SU-DHL-6 (cell line): ENCODE data around the gene CCDC137.

Experiments used
- CTCF ChIP-seq: fragments of 200-600 bp; sonication (generic); IDR thresholded peaks from one replicate; pipeline ENCODE4 v1.5.1; 2017; ENCODE audit warnings: antibody characterized with exemption, mild to moderate bottlenecking, low read length, moderate library complexity; ENCODE audit not compliant: insufficient read depth, poor library complexity, severe bottlenecking
- EZH2phosphoT487 ChIP-seq: fragments of 200-600 bp; sonication (generic), shearing (Covaris generic); conservative IDR thresholded peaks from 2 replicates; pipeline ENCODE4 v1.6.1; 2018; ENCODE audit warnings: mild to moderate bottlenecking, antibody characterized with exemption, low read length, moderate library complexity, mixed read lengths

DNA sequence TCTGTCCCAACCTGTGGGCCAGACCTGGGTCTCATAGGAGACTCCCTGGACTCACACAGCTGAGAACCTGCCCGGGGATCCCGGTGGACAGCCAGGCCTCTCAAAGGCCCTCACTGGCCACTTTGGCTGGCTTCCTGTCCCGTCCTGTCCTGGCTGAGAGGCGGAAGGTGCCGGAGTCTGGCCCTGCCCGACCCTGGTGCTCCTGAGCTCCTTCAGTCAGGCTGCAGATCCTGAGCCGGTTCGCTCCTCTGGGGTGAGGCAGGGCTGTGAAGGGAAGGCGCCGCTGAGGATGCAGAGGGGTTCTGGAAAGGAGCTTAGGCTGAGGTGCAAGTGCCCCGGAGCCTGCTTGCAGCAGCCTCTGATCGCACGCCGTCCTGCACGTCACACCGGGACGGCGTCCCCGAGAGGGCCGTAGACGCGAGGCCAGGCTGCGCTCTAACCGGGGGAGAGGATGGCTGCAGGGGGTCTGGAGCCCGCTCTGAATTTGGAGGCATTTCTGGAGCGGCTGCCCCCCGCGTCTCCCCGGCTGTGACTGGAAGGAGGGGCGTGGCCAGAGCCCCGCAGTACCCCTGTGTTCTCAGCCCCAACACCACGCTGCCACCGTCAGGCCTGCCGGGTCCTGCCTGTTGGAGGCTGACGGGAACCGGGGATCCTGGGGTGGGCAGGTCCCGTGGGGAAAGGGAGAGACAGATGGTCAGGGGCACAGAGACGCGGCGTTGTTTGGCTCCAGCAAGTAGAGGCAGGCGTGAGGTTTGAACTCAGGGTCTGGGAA is 21.4 kb downstream of the CCDC137 start:
- TF ChIP-seq CTCF: no peak
- no peak for TF ChIP-seq EZH2phosphoT487
